GM23338 (cell line): Measurements from ENCODE around the gene MT1E. TPM values are rescaled to one million over a fixed set of nuclear protein-coding genes. Genes with fewer than 3 reads are reported as not detected.

ENCODE experiments used
- ATAC-seq: fragments of 200-7000 bp; cut with Tn5 transposase; 3 replicates; pipeline ENCODE4 v1.9.1; 2020
- DNase-seq: peaks from one replicate; pipeline ENCODE4 v3.0.0-alpha.2; 2015; ENCODE audit warnings: low spot score
- H2AFZ ChIP-seq: fragments of 200-600 bp; sonication (generic); 2 replicates; pipeline ENCODE4 v1.8.0; 2016; ENCODE audit warnings: antibody characterized with exemption, mild to moderate bottlenecking, moderate library complexity
- H3F3A ChIP-seq: fragments of 200-600 bp; sonication (generic); replicated peaks from 2 replicates; pipeline ENCODE4 v1.8.0; 2017; ENCODE audit warnings: antibody characterized with exemption, mixed run types, low read depth
- H3K27ac ChIP-seq: fragments of 200-600 bp; sonication (generic); 2 replicates; pipeline ENCODE4 v1.6.1; 2016; ENCODE audit warnings: low read depth
- H3K27me3 ChIP-seq: fragments of 200-600 bp; sonication (generic); 2 replicates; pipeline ENCODE4 v1.8.0; 2016; ENCODE audit warnings: mild to moderate bottlenecking, mixed run types, moderate library complexity; ENCODE audit not compliant: insufficient read depth
- H3K36me3 ChIP-seq: fragments of 200-600 bp; sonication (generic); 2 replicates; pipeline ENCODE4 v1.8.0; 2016; ENCODE audit warnings: mild to moderate bottlenecking; ENCODE audit not compliant: insufficient read depth
- H3K4me1 ChIP-seq: fragments of 200-600 bp; sonication (generic); 2 replicates; pipeline ENCODE4 v1.8.0; 2016; ENCODE audit warnings: mild to moderate bottlenecking, moderate library complexity; ENCODE audit not compliant: insufficient read depth
- H3K4me2 ChIP-seq: fragments of 200-600 bp; sonication (generic); 2 replicates; pipeline ENCODE4 v1.7.1; 2017; ENCODE audit warnings: mixed run types
- H3K4me3 ChIP-seq: fragments of 200-600 bp; sonication (generic); 2 replicates; pipeline ENCODE4 v1.6.1; 2016; ENCODE audit warnings: mixed run types
- H3K79me2 ChIP-seq: fragments of 200-600 bp; sonication (generic); replicated peaks from 2 replicates; pipeline ENCODE4 v1.8.0; 2017; ENCODE audit warnings: mild to moderate bottlenecking; ENCODE audit not compliant: insufficient read depth
- H3K9me2 ChIP-seq: fragments of 200-600 bp; sonication (generic); 2 replicates; pipeline ENCODE4 v1.8.0; 2017; ENCODE audit not compliant: insufficient read depth
- H4K20me1 ChIP-seq: fragments of 200-600 bp; sonication (generic); replicated peaks from 2 replicates; pipeline ENCODE4 v1.8.0; 2017; ENCODE audit warnings: mild to moderate bottlenecking; ENCODE audit not compliant: insufficient read depth
- H3K27ac Mint-ChIP-seq: 2 replicates; pipeline ENCODE4 v1.8.0; 2020; ENCODE audit warnings: inconsistent platforms, mild to moderate bottlenecking, moderate library complexity, mixed read lengths
- H3K27me3 Mint-ChIP-seq: 3 replicates; pipeline ENCODE4 v1.8.0; 2022; ENCODE audit warnings: low read depth, mild to moderate bottlenecking, moderate library complexity, mixed read lengths, inconsistent platforms; ENCODE audit not compliant: insufficient read depth, poor library complexity
- H3K36me3 Mint-ChIP-seq: 3 replicates; pipeline ENCODE4 v1.8.0; 2021; ENCODE audit warnings: low read depth, mild to moderate bottlenecking, inconsistent platforms, moderate library complexity, mixed read lengths
- H3K4me1 Mint-ChIP-seq: 3 replicates; pipeline ENCODE4 v1.8.0; 2020; ENCODE audit warnings: mild to moderate bottlenecking, inconsistent platforms, mixed read lengths
- H3K4me3 Mint-ChIP-seq: 3 replicates; pipeline ENCODE4 v1.8.0; 2021; ENCODE audit warnings: moderate library complexity, mild to moderate bottlenecking, inconsistent platforms, mixed read lengths
- H3K9me3 Mint-ChIP-seq: 3 replicates; pipeline ENCODE4 v1.8.0; 2020; ENCODE audit warnings: moderate library complexity, mild to moderate bottlenecking, inconsistent platforms, mixed read lengths
- CTCF ChIP-seq, 2 experiments: fragments of 200-600 bp in 1 of 2; sonication (generic) in 1 of 2; conservative IDR thresholded peaks; 2 replicates each; pipeline versions ENCODE4 v1.5.1 to v1.6.1; 2016 to 2017; ENCODE audit warnings: antibody characterized with exemption in 2 of 2, low read depth in 2 of 2, mild to moderate bottlenecking in 2 of 2, moderate library complexity in 1 of 2
- EZH2phosphoT487 ChIP-seq: fragments of 200-600 bp; sonication (generic); IDR thresholded peaks from one replicate; pipeline ENCODE4 v1.8.1; 2018; ENCODE audit warnings: antibody characterized with exemption; ENCODE audit not compliant: unreplicated experiment
- JUNB ChIP-seq: IDR thresholded peaks from one replicate; pipeline ENCODE4 v1.6.1; 2016; ENCODE audit warnings: antibody characterized with exemption; ENCODE audit not compliant: unreplicated experiment
- NANOG ChIP-seq: IDR thresholded peaks from 2 replicates; pipeline ENCODE4 v1.6.1; 2016; ENCODE audit warnings: antibody characterized with exemption, borderline replicate concordance
- POLR2AphosphoS5 ChIP-seq: IDR thresholded peaks from 2 replicates; pipeline ENCODE4 v1.6.1; 2016; ENCODE audit warnings: antibody characterized with exemption, low read depth
- STAT1 ChIP-seq: IDR thresholded peaks from one replicate; pipeline ENCODE4 v1.6.1; 2016; ENCODE audit warnings: antibody characterized with exemption; ENCODE audit not compliant: unreplicated experiment
- polyA plus RNA-seq: library from polyadenylated mRNA; unstranded; fragments of >200 nt; fragmentation: Nextera tagmentation; extraction: Ambion mirVana; gene quantifications from 2 replicates; pipeline ENCODE4 v1.2.1, GENCODE V29; 2016
- total RNA-seq: library from RNA; depleted of rRNA; stranded (reverse); fragments of >200 nt; shearing (Covaris generic); gene quantifications from 2 replicates; pipeline ENCODE4 v1.2.3, GENCODE V29; 2014
- TF ChIP-seq, protein P1 (sequence below): IDR thresholded peaks from 2 replicates; pipeline ENCODE4 v1.6.1; 2016; ENCODE audit warnings: antibody characterized with exemption

The MT1E gene
- total and polyA plus RNA-seq, 2 experiments from 2014 or later = 31.0 to 121 TPM

GRCh38 chr16:56606071-56606475, 19.5 kb upstream of the MT1E start:
- Histone ChIP-seq H3K36me3 (no peaks in the 10 kb centered on the region), H3K79me2 (no peaks in the 10 kb centered on the region), H3K9me2 (no peaks in the 10 kb centered on the region), H3K27me3 (peaks cover 53% of the 10 kb centered on the region), H3F3A (peaks cover 14% of the 10 kb centered on the region; the same call in 1 of the 2 replicates), H3K4me1 (peaks cover 22% of the 10 kb centered on the region), H2AFZ (no peak overlapping the region), H4K20me1 (no peaks in the 10 kb centered on the region), H3K27ac (no peak overlapping the region), H3K4me2 (no peak overlapping the region), H3K4me3 (no peak overlapping the region)
- no peak overlapping the region for H3K4me3 Mint-ChIP-seq
- H3K27ac Mint-ChIP-seq = no peak overlapping the region
- TF ChIP-seq STAT1 = no peak
- TF ChIP-seq, protein P1, sequence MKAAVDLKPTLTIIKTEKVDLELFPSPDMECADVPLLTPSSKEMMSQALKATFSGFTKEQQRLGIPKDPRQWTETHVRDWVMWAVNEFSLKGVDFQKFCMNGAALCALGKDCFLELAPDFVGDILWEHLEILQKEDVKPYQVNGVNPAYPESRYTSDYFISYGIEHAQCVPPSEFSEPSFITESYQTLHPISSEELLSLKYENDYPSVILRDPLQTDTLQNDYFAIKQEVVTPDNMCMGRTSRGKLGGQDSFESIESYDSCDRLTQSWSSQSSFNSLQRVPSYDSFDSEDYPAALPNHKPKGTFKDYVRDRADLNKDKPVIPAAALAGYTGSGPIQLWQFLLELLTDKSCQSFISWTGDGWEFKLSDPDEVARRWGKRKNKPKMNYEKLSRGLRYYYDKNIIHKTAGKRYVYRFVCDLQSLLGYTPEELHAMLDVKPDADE = no peak
- TF ChIP-seq JUNB = no peak
- TF ChIP-seq NANOG = no peak
- no peak for TF ChIP-seq CTCF (conservative IDR thresholded peaks at IDR 0.05; ENCODE audit: low read depth in 2 of 2)
- TF ChIP-seq EZH2phosphoT487 = no peak
- peaks cover 39% of the 10 kb centered on the region for H3K27me3 Mint-ChIP-seq
- H3K36me3 Mint-ChIP-seq = peaks cover 9% of the 10 kb centered on the region; the same call in 2 of the 3 replicates
- DNase-seq = no peak
- H3K9me3 Mint-ChIP-seq = no peaks in the 10 kb centered on the region
- peaks cover 34% of the 10 kb centered on the region for H3K4me1 Mint-ChIP-seq
- no peak for ATAC-seq

DNA sequence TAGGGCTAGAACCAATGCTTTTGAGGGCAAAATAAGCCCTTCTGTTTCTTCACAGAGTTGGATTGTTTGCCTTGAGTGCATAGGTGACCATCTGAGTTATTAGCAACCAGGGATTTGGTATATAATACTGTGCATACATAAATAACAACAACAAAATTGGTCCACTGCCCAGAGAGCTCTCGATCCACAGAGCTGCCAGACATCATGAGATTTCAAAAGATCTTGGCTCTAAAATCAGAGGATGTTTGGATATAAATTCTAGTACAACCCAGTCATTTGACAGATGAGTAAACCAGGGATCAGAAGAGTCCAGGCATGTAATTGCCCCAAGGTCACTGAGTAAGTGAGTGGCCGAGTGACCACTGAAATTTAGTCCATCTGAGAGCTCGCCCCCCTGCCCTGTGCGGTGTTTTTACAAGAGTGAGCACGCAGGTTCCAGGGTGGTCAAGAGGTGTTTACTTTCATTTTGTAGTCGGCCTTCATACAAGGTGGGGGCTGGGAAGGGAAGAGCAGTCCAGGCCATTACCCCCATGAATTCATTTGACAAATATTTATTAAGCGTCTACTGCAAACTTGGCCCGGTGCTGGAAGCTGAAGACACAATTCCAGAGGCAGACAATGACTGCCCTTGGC, 19.0 kb upstream of the MT1E start:
- peaks cover 43% of the 10 kb centered on the region for H3K27me3 Mint-ChIP-seq
- no peaks in the 10 kb centered on the region for H3K9me3 Mint-ChIP-seq
- no peaks in the 10 kb centered on the region for H4K20me1 ChIP-seq
- peaks cover 59% of the 10 kb centered on the region for H3K27me3 ChIP-seq
- no peaks in the 10 kb centered on the region for H3K9me2 ChIP-seq
- no peak overlapping the region; the same call in 2 of the 3 replicates for H3K4me3 Mint-ChIP-seq
- no peaks in the 10 kb centered on the region for H3K79me2 ChIP-seq
- peaks cover 9% of the 10 kb centered on the region; the same call in 2 of the 3 replicates for H3K36me3 Mint-ChIP-seq
- TF ChIP-seq POLR2AphosphoS5 (no peak), CTCF (conservative IDR thresholded peaks at IDR 0.05; ENCODE audit: low read depth in 2 of 2) (no peak), EZH2phosphoT487 (no peak)
- no peaks in the 10 kb centered on the region for H3K36me3 ChIP-seq
- H3K4me3 ChIP-seq = peak overlapping the region; percentile 26; the same call in 1 of the 2 replicates
- DNase-seq = no peak
- peaks cover 34% of the 10 kb centered on the region for H3K4me1 Mint-ChIP-seq
- H3F3A ChIP-seq = peaks cover 14% of the 10 kb centered on the region; the same call in 1 of the 2 replicates
- H3K27ac ChIP-seq = no peak overlapping the region
- H3K4me1 ChIP-seq = peaks cover 22% of the 10 kb centered on the region
- no peak for ATAC-seq
- 0 out of 2 replicates have a peak overlapping the region, but pooled peaks have one; percentile 69 for H2AFZ ChIP-seq
- H3K4me2 ChIP-seq = peak overlapping the region; percentile 74; the same call in 1 of the 2 replicates
- H3K27ac Mint-ChIP-seq = no peak overlapping the region
